IMR-90 (cell line): ENCODE data around the gene KCNQ5. TPM values are rescaled to one million over a fixed set of nuclear protein-coding genes. Genes with fewer than 3 reads are reported as not detected.

ENCODE experiments used
- ATAC-seq: fragments of 200-7000 bp; cut with Tn5 transposase; 2 replicates; pipeline ENCODE4 v1.9.1; 2020; ENCODE audit warnings: low read depth, mild to moderate bottlenecking, moderate library complexity
- BruUV-seq: library from RNA; stranded (reverse); fragments of 400-500 nt; replicated peaks from 2 replicates; lab custom pipeline; 2021; lab: Mats Ljungman, UMichigan
- CTCF ChIA-PET: fragments of 300-600 bp; formaldehyde crosslinking; extraction: SDS; loops from one replicate; lab custom pipeline; 2021; ENCODE audit warnings: antibody characterized with exemption; lab: Yijun Ruan, JAX
- POLR2A ChIA-PET: fragments of 300-600 bp; sonication (Branson Sonifier 250); formaldehyde crosslinking; loops from one replicate; lab custom pipeline; 2022; ENCODE audit warnings: antibody characterized with exemption; ENCODE audit not compliant: unreplicated experiment; lab: Charles Lee
- DNase-seq: peaks from one replicate; pipeline ENCODE4 v3.0.0; 2013
- H2AFZ ChIP-seq: replicated peaks from 2 replicates; pipeline ENCODE3; 2013; ENCODE audit warnings: low read length, mild to moderate bottlenecking; ENCODE audit not compliant: poor library complexity
- H2AK5ac ChIP-seq: 2 replicates; pipeline ENCODE4 v1.6.1; 2013; ENCODE audit warnings: low read depth, low read length, inconsistent platforms
- H2AK9ac ChIP-seq: replicated peaks from 2 replicates; pipeline ENCODE3; 2013; ENCODE audit warnings: mild to moderate bottlenecking, low read depth, low read length, moderate library complexity; ENCODE audit not compliant: poor library complexity
- H2BK120ac ChIP-seq: 2 replicates; pipeline ENCODE4 v1.6.1; 2013; ENCODE audit warnings: low read depth, low read length, inconsistent platforms
- H2BK15ac ChIP-seq: 3 replicates; pipeline ENCODE4 v1.6.1; 2013; ENCODE audit warnings: low read depth, low read length, inconsistent platforms
- H2BK20ac ChIP-seq: 2 replicates; pipeline ENCODE4 v1.6.1; 2013; ENCODE audit warnings: low read depth, mild to moderate bottlenecking, inconsistent platforms, low read length, moderate library complexity
- H2BK5ac ChIP-seq: 2 replicates; pipeline ENCODE4 v1.6.1; 2013; ENCODE audit warnings: mild to moderate bottlenecking, low read depth, low read length, inconsistent platforms; ENCODE audit not compliant: poor library complexity, severe bottlenecking
- H3K14ac ChIP-seq: replicated peaks from 2 replicates; pipeline ENCODE4 v1.6.1; 2013; ENCODE audit warnings: low read depth, low read length, inconsistent platforms
- H3K18ac ChIP-seq: 2 replicates; pipeline ENCODE4 v1.6.1; 2013; ENCODE audit warnings: low read depth, low read length, control low read depth
- H3K23ac ChIP-seq: 2 replicates; pipeline ENCODE4 v1.6.1; 2013; ENCODE audit warnings: low read depth, low read length, inconsistent platforms
- H3K27ac ChIP-seq: 2 replicates; pipeline ENCODE4 v1.5.1; 2013; ENCODE audit warnings: mild to moderate bottlenecking, control low read depth, low read length; ENCODE audit not compliant: insufficient read depth
- H3K27me3 ChIP-seq: 2 replicates; pipeline ENCODE4 v1.6.1; 2013; ENCODE audit warnings: low read length; ENCODE audit not compliant: control insufficient read depth, insufficient read depth
- H3K36me3 ChIP-seq: 2 replicates; pipeline ENCODE4 v1.6.1; 2013; ENCODE audit warnings: low read length, mixed read lengths; ENCODE audit not compliant: control insufficient read depth, insufficient read depth
- H3K4ac ChIP-seq: 2 replicates; pipeline ENCODE4 v1.6.1; 2013; ENCODE audit warnings: low read depth, low read length, inconsistent platforms
- H3K4me1 ChIP-seq: 2 replicates; pipeline ENCODE4 v1.6.1; 2013; ENCODE audit warnings: low read length, mixed read lengths; ENCODE audit not compliant: control insufficient read depth, insufficient read depth
- H3K4me2 ChIP-seq: 2 replicates; pipeline ENCODE4 v1.6.1; 2013; ENCODE audit warnings: low read depth, mild to moderate bottlenecking, control low read depth, low read length, moderate library complexity
- H3K4me3 ChIP-seq: 2 replicates; pipeline ENCODE4 v1.5.1; 2013; ENCODE audit warnings: low read depth, mild to moderate bottlenecking, control low read depth, low read length, moderate library complexity; ENCODE audit not compliant: insufficient read depth
- H3K56ac ChIP-seq: 2 replicates; pipeline ENCODE4 v1.6.1; 2013; ENCODE audit warnings: low read length, inconsistent platforms; ENCODE audit not compliant: insufficient read depth; ENCODE audit errors: extremely low read depth
- H3K79me1 ChIP-seq, 2 experiments: 2 replicates each; pipeline ENCODE4 v1.6.1; 2013; ENCODE audit warnings: low read length in 2 of 2, inconsistent platforms in 1 of 2, low read depth in 1 of 2
- H3K9ac ChIP-seq: 2 replicates; pipeline ENCODE4 v1.6.1; 2013; ENCODE audit warnings: low read depth, low read length, control low read depth
- H3K9me1 ChIP-seq: 2 replicates; pipeline ENCODE4 v1.6.1; 2013; ENCODE audit warnings: low read length, inconsistent platforms; ENCODE audit not compliant: insufficient read depth
- H3K9me3 ChIP-seq: 2 replicates; pipeline ENCODE4 v1.6.1; 2013; ENCODE audit warnings: low read length; ENCODE audit not compliant: control insufficient read depth, insufficient read depth
- H4K20me1 ChIP-seq: 2 replicates; pipeline ENCODE4 v1.6.1; 2013; ENCODE audit warnings: low read length, inconsistent platforms; ENCODE audit not compliant: insufficient read depth
- H4K5ac ChIP-seq: 2 replicates; pipeline ENCODE4 v1.6.1; 2013; ENCODE audit warnings: mild to moderate bottlenecking, low read depth, low read length, control low read depth
- H4K8ac ChIP-seq, 2 experiments: 2 replicates each; pipeline ENCODE4 v1.6.1; 2013; ENCODE audit warnings: low read depth in 2 of 2, low read length in 2 of 2, control low read depth in 1 of 2, inconsistent platforms in 1 of 2
- H4K91ac ChIP-seq: 2 replicates; pipeline ENCODE4 v1.6.1; 2013; ENCODE audit warnings: low read depth, low read length, inconsistent platforms; ENCODE audit not compliant: insufficient read depth
- CEBPB ChIP-seq: IDR thresholded peaks from 2 replicates; pipeline ENCODE4 v1.6.1; 2012; ENCODE audit warnings: low read depth, low read length, improper control_type of control experiment
- CHD1 ChIP-seq: IDR thresholded peaks from 2 replicates; pipeline ENCODE4 v1.6.1; 2012; ENCODE audit warnings: low read depth, low read length, improper control_type of control experiment
- CTCF ChIP-seq: conservative IDR thresholded peaks from 2 replicates; pipeline ENCODE4 v1.5.1; 2012; ENCODE audit warnings: mild to moderate bottlenecking, low read depth, low read length, improper control_type of control experiment
- ELK1 ChIP-seq: fragments of 150-350 bp; IDR thresholded peaks from 2 replicates; pipeline ENCODE4 v1.6.1; 2016; ENCODE audit warnings: low read depth, mild to moderate bottlenecking, low read length, moderate library complexity, borderline replicate concordance
- FOS ChIP-seq: fragments of 150-350 bp; IDR thresholded peaks from 2 replicates; pipeline ENCODE4 v1.6.1; 2016; ENCODE audit warnings: low read depth, low read length
- MAFK ChIP-seq: IDR thresholded peaks from 2 replicates; pipeline ENCODE4 v1.6.1; 2012; ENCODE audit warnings: low read depth, low read length, improper control_type of control experiment
- MXI1 ChIP-seq: IDR thresholded peaks from 2 replicates; pipeline ENCODE4 v1.6.1; 2012; ENCODE audit warnings: low read depth, mild to moderate bottlenecking, low read length, moderate library complexity, borderline replicate concordance
- NFE2L2 ChIP-seq: fragments of 150-350 bp; IDR thresholded peaks from 2 replicates; pipeline ENCODE4 v1.6.1; 2016; ENCODE audit warnings: low read depth, mild to moderate bottlenecking, low read length
- RAD21 ChIP-seq: IDR thresholded peaks from 2 replicates; pipeline ENCODE4 v1.6.1; 2012; ENCODE audit warnings: low read length, improper control_type of control experiment
- RCOR1 ChIP-seq: IDR thresholded peaks from 2 replicates; pipeline ENCODE4 v1.6.1; 2012; ENCODE audit warnings: mild to moderate bottlenecking, low read length, improper control_type of control experiment; ENCODE audit not compliant: insufficient replicate concordance
- RFX5 ChIP-seq: IDR thresholded peaks from 2 replicates; pipeline ENCODE4 v1.8.0; 2012; ENCODE audit warnings: low read depth, mild to moderate bottlenecking, low read length, moderate library complexity
- USF2 ChIP-seq: fragments of 150-350 bp; IDR thresholded peaks from 2 replicates; pipeline ENCODE4 v1.6.1; 2017; ENCODE audit warnings: mild to moderate bottlenecking, antibody characterized with exemption, low read length, low read depth
- dilution Hi-C: fragments of 300-500 bp; cut with HindIII; formaldehyde crosslinking; loops from one replicate; pipeline ENCODE4 v1.14.3; 2018; ENCODE audit warnings: low sequenced_read_pairs; ENCODE audit not compliant: unreplicated experiment
- in situ Hi-C: fragments of 300-500 bp; cut with MboI; formaldehyde crosslinking; loops from 3 replicates; pipeline ENCODE4 v1.14.3; 2019; ENCODE audit warnings: low sequenced_read_pairs, inconsistent platforms, mixed read lengths
- intact Hi-C: fragments of 100-400 bp; cut with micrococcal nuclease; formaldehyde crosslinking; loops from 2 replicates; pipeline ENCODE4 v1.10.0; 2022
- polyA plus RNA-seq, 3 experiments: library from polyadenylated mRNA; depleted of rRNA; stranded (reverse); fragments of >200 nt; gene quantifications; 2 replicates each; pipeline ENCODE4 v1.2.3, GENCODE V29; 2012; ENCODE audit warnings: low replicate concordance in 1 of 3
- total RNA-seq: library from RNA; depleted of rRNA; stranded (reverse); fragments of >200 nt; gene quantifications from 2 replicates; pipeline ENCODE4 v1.2.3, GENCODE V29; 2012

Gene KCNQ5
- total and polyA plus RNA-seq, 2 of the 4 experiments (the other 2 are of a cell fraction): 0.75 to 1.3 TPM

DNA sequence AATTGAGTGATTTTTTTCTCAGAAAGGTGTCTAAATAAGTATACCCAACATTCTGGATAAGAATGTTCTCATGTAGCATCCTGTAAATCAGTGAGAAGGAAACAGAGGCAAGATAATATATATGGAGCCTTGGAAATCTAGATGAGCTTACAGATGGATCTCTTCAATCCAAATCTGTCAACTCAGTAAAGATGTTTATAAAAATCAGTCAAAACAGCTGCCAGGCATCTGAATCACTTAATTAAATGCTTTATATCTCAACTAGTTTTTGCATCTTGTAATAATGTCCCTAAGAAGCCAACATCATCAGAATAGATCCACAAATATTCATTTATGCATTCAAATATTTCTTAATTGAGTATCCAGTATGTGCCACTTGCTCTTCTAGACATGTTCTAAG is 303.3 kb downstream of the KCNQ5 start:
- Histone ChIP-seq H4K91ac (no peak overlapping the region), H3K14ac (no peak overlapping the region), H2AK5ac (no peak overlapping the region), H2BK120ac (no peak overlapping the region), H3K23ac (no peak overlapping the region), H3K9ac (no peak overlapping the region), H4K20me1 (no peaks in the 10 kb centered on the region), H3K4me3 (no peak overlapping the region), H3K36me3 (no peaks in the 10 kb centered on the region), H2BK15ac (no peak overlapping the region), H3K9me1 (peaks cover 3% of the 10 kb centered on the region; the same call in 1 of the 2 replicates), H2BK5ac (no peak overlapping the region), H4K5ac (no peak overlapping the region), H3K27ac (no peak overlapping the region), H3K18ac (no peak overlapping the region), H3K9me3 (no peaks in the 10 kb centered on the region), H3K79me1 (no peaks in the 10 kb centered on the region), H2AK9ac (no peak overlapping the region), H2BK20ac (no peak overlapping the region), H3K4me1 (no peaks in the 10 kb centered on the region), H4K8ac (no peak overlapping the region), H3K27me3 (no peaks in the 10 kb centered on the region), H2AFZ (no peak overlapping the region), H3K4me2 (no peak overlapping the region), H3K4ac (no peak overlapping the region), H3K56ac (no peak overlapping the region)
- POLR2A ChIA-PET: no interaction called here
- in situ Hi-C loops: no loop called here
- TF ChIP-seq RCOR1 (no peak), NFE2L2 (no peak), MXI1 (no peak), ELK1 (no peak), USF2 (no peak), RAD21 (no peak), CEBPB (no peak), FOS (no peak), CTCF (no peak), RFX5 (no peak), CHD1 (no peak), MAFK (no peak)
- intact Hi-C loops: no loop called here
- dilution Hi-C loops: no loop called here
- no peak for ATAC-seq
- BruUV-seq: no TSS peak
- CTCF ChIA-PET: no interaction called here
- no peak for DNase-seq
